NT2/D1 (cell line): Measurements from ENCODE around the gene CEP162.

Experiments used
- SUZ12 ChIP-seq: IDR thresholded peaks from 2 replicates; pipeline ENCODE4 v1.6.1; 2011; ENCODE audit not compliant: insufficient read length, insufficient read depth; ENCODE audit errors: extremely low read depth
- YY1 ChIP-seq: IDR thresholded peaks from 2 replicates; pipeline ENCODE4 v1.6.1; 2011; ENCODE audit not compliant: insufficient read length, insufficient read depth

DNA sequence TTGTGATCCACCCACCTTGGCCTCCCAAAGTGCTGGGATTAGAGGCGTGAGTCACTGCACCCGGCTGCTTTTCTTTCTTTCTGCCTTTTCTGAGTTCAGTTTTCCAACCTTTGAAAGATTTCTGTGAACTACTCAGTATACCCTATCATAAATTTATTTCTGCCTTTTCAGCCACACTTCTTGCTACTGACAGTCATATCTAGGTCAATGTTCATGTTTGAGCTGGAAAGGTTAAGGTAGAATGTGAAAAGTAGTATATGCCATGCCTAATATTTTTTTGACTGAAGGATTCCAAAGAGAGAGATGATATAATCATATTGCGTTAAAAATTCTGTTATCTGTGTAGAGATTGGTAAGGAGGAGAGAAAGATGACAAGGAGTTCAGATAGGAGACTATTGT, 25.9 kb upstream of the CEP162 start:
- no peak for TF ChIP-seq SUZ12
- TF ChIP-seq YY1, result no peak
